GM19193 (cell line): ENCODE results near the gene ST6GALNAC6.

Source experiments
- POLR2A ChIP-seq: IDR thresholded peaks from 4 replicates; pipeline ENCODE4 v1.6.1; 2011; ENCODE audit not compliant: insufficient read depth, insufficient read length; ENCODE audit errors: extremely low read depth

ST6GALNAC6 gene

DNA sequence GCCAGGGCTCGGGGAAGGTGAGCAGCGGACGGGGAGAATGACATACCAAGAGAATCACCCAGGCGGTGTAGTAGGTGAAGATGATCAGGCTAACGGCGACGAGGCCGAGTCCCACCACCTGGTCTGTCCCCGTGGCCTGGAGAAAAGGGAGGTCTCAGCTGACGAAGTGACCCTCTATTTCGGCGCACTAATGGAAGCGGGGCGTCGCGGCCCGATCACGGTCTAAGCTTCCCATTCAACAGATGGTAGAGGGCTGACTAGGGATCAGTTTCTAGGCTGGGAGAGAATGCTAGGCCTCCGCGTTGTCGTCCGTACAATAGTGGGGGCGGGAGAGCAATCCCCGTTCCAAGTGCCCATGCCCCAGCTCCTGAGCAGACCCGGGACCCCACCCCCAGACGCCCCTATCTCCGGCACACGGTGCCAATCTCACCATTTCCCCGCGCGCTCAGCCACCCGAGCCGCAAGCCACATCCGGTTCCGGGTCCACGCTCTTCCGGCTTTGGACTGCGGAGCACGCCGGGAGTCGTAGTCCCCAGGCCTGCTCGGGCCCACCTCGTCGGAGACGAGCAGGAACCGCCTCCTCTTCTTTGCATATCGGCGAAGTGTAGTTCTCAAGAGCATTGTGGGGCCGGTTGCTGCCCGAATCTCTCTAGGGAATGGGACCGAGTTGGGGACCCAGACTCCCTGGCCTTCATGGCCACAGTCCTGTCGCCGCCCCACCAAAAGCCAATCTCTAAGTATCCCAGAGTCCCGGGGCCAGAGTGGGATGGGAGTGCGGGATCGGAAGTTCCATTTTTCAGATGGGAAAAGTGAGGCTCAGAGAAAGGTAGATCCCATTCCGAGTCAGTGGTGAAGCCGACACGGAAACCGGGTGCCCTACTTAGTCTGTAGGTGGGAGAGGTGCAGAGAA lies 38.2 kb upstream of the ST6GALNAC6 start, which contains the start of gene DPM2:
Gene DPM2, minus strand, starts transcription at position 467 of the 910 bp plus-strand sequence. Its CDS starts 34 bp downstream, at position 433.
- TF ChIP-seq POLR2A, result peak; percentile 87

- TF ChIP-seq POLR2A, result no peak
These were observed 37.6 kb upstream of the ST6GALNAC6 start for GRCh38 chr9:127937056-127937387.

- no peak for TF ChIP-seq POLR2A
These were observed 37.0 kb upstream of the ST6GALNAC6 start for GRCh38 chr9:127936347-127936852.

GRCh38 chr9:127935765-127936221 lies 36.4 kb upstream of the ST6GALNAC6 start:
- TF ChIP-seq POLR2A, result no peak

DNA sequence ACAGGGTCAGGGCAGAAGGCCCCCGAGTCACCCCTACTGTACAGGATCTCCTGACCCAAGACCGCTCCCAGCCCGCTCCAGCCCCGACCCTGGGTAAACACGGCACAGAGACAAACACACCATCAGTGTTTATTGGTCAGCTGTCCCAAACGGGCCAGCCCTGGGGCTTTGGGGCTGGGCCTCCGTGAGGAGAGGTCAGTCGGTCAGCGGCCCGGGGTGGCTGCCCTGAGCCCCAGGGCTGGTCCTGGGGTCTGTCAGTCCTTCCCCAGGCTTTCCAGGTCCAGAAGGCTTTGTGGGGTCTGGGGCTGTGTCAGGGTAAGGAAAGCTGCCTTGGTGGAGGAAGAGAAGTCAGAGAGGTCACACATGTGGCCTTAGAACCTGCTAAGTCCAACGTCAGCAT lies 35.6 kb upstream of the ST6GALNAC6 start:
- no peak for TF ChIP-seq POLR2A

DNA sequence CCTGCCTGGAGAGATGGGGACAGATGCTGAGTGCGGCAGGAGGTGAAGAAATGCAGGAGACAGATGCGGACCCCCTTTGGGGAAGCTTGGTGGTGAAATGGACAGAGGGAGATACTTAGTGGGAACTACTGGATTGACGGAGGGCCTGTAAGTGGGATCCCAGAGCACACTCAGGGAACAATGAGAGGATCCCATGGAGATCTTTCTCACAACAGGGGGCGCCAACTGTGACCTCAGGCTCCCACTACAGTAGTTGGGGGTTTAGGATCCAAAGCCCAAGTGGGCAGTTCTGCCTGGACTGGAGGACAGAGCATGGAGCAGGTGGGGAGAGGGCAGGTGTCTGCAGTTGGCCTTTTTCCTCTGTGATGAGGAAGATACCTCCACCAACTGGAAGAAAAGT lies 34.8 kb upstream of the ST6GALNAC6 start:
- no peak for TF ChIP-seq POLR2A

DNA sequence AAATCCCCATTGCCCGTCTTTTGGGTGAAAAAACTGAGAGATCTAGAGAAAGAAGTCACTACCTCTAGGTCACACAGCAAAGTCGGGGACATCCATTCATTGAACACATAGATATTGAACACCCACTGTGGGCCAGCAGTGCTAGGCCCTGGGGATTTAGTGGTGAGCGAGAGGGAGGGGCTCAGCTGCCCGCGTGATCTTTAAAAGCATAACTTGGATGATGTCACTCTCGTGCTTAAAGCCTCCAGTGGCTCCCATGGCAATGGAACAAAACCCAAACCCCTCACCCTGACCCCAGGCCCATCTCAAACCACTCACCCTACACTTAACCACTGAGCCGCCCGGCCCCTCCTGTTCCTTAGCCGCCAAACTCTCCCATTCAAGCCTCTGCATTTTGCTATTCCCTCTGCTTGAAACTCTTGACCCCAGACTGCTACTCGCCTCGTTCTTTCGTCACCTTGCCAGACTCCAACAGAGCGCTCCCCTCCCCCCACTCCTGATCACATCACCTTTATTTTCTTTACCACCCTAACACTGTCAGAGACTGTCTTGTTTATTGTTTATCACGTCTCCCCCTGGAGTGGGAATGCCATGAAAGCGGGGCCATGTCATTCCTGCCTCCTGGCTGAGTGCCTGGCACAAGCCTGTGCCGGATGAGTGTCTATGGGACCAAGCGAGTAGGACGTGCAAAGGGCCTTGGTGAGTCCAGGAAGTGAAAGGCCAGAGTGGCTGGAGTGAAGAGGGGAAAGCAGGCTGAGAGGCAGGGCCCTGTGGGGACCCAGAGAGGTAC lies 31.9 kb upstream of the ST6GALNAC6 start:
- TF ChIP-seq POLR2A, result no peak

GRCh38 chr9:127930231-127931091 lies 31.1 kb upstream of the ST6GALNAC6 start, which contains the start of gene PIP5KL1:
Gene PIP5KL1 (minus strand): TSS chr9:127930777. CDS start chr9:127930752, 25 bp downstream.
- no peak for TF ChIP-seq POLR2A

DNA sequence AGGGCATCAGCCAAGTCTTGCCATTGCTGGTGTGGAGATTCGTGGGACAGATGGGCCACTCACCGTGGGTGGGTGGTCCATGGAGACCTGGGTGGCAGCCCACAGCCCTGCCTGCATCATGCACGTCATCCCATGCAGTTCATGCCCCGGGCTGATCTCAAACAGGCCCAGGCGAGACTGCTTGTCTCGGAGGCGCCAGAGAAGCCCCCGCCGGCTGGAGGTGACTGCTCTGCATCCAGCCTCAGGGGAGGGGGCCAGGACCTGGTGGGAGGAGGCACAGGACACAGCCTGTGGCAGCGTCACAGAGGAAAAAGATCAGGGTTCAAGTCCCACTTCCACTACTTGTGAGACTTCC lies 30.2 kb upstream of the ST6GALNAC6 start:
- no peak for TF ChIP-seq POLR2A

GRCh38 chr9:127928676-127929624 lies 29.5 kb upstream of the ST6GALNAC6 start:
- no peak for TF ChIP-seq POLR2A

DNA sequence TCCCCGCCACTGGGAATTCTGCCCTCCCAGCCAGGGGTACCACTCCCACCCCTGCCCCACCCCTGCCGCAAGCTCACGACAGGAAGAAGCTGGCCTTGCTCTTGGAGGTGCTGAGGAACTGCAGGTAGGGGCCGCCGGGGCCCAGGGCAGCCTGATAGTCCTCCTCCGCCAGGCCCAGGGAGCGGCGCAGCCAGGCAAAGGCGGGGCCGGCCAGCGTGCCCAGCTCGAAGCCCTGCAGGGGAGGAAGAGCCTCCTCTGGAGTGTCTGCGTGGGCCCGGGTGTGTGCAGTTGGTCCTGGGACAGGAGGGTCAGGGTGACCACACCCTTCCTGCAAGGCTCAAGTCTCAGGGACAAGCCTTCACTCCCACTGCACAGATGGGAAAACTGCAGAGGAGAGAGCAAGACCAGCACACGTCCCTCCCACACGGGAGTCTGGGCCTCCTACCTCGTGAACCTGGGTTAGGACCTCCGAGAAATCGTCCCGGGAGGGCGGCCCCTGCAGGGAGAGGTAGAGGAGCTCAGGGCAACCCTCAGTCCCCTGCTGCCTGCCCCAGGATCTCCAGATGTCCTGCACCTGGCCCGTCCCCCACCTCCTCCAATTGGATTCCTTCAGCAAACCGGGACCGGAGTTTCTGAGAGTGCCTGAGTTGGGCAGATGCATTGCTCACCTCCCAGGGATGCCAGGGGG lies 28.7 kb upstream of the ST6GALNAC6 start:
- no peak for TF ChIP-seq POLR2A

DNA sequence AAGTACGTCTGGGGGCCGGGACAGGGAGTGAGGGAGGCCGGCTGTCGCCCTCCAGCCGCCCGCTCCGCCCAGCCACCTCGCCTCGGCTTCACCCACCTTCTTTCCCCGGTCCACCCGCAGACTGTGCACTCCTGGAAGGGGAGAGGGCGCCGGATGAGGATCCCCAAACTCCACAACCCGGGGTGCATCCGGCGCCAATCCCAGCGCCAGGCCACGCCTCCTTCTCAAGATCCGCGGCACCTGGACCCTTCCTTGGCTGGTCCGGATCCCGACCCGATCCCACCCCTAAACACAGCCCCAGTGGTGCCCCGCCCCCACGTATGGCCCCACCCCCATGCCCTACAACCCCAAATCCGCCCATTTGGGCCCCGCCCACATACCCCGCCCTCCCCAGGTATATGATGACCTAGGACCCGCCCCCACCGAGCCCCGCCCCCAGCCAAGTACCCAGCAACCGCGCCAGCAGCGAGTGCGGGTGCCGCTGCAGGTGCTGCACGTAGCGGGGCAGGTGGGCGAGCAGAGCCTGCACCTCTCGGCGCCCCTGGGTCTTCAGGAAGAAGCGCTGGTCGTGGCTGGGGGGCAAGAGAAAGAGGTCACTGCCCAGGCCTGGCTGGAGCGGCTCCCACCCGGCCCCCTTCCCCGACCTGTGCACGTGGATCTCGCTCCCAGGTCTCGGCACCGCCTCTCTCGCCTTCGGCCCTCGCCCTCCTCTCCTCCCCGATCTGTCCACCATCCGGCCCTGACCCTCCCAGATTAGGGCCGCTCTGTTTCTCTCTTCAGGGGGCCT lies 28.0 kb upstream of the ST6GALNAC6 start:
- TF ChIP-seq POLR2A, result no peak
